Activated CD8-positive, alpha-beta T cell treated with anti-CD3 and anti-CD28 coated beads for 36 hours (primary cell): ENCODE measurements around the gene MGAT5B. TPM values are rescaled to one million over a fixed set of nuclear protein-coding genes. Genes with fewer than 3 reads are reported as not detected.

Experiments
- ATAC-seq: fragments of 200-7000 bp; cut with Tn5 transposase; one replicate; pipeline ENCODE4 v1.10.0; 2021; ENCODE audit warnings: mild to moderate bottlenecking, moderate library complexity
- CTCF ChIA-PET: fragments of 350-600 bp; sonication (Branson Sonifier 250); formaldehyde crosslinking; loops from one replicate; lab custom pipeline; 2021; ENCODE audit warnings: antibody characterized with exemption; lab: Charles Lee
- POLR2A ChIA-PET: fragments of 350-600 bp; sonication (Branson Sonifier 250); formaldehyde crosslinking; loops from one replicate; lab custom pipeline; 2021; ENCODE audit warnings: antibody characterized with exemption; lab: Charles Lee
- DNase-seq: peaks from one replicate; pipeline ENCODE4 v3.0.0-alpha.2; 2020
- H3K27ac Mint-ChIP-seq: one replicate; pipeline ENCODE4 v1.8.0; 2021; ENCODE audit warnings: mild to moderate bottlenecking, mixed read lengths
- H3K27me3 Mint-ChIP-seq: one replicate; pipeline ENCODE4 v1.8.0; 2021; ENCODE audit warnings: mixed read lengths
- H3K36me3 Mint-ChIP-seq: one replicate; pipeline ENCODE4 v1.8.0; 2021; ENCODE audit warnings: low read depth, mixed read lengths
- H3K4me1 Mint-ChIP-seq: one replicate; pipeline ENCODE4 v1.8.0; 2021; ENCODE audit warnings: low read depth, mixed read lengths
- H3K4me3 Mint-ChIP-seq: one replicate; pipeline ENCODE4 v1.8.0; 2021; ENCODE audit warnings: mild to moderate bottlenecking, moderate library complexity, mixed read lengths
- H3K9me3 Mint-ChIP-seq: one replicate; pipeline ENCODE4 v1.8.0; 2021; ENCODE audit warnings: mixed read lengths
- CTCF ChIP-seq: fragments of 200-600 bp; IDR thresholded peaks from one replicate; pipeline ENCODE4 v1.8.0; 2022; ENCODE audit warnings: antibody characterized with exemption, mild to moderate bottlenecking
- intact Hi-C: fragments of 100-400 bp; cut with micrococcal nuclease; formaldehyde crosslinking; loops from one replicate; pipeline ENCODE4 v1.10.0; 2022
- total RNA-seq, 2 experiments: library from RNA; stranded (reverse); gene quantifications; one replicate each; pipeline ENCODE4 v1.2.3, GENCODE V29; 2021

MGAT5B gene
- total RNA-seq, 2 experiments from 2014 or later = not detected

- no peak for ATAC-seq
- CTCF ChIA-PET = no interaction called here
- no peaks in the 10 kb centered on the region for H3K27me3 Mint-ChIP-seq
Measured at GRCh38 chr17:76938009-76938408, 69.8 kb downstream of the MGAT5B start.

GRCh38 chr17:76940295-76940694 lies 72.1 kb downstream of the MGAT5B start:
- POLR2A ChIA-PET = no interaction called here
- Mint-ChIP-seq H3K4me1 (no peaks in the 10 kb centered on the region), H3K4me3 (no peak overlapping the region), H3K36me3 (no peaks in the 10 kb centered on the region), H3K27ac (no peak overlapping the region), H3K27me3 (no peaks in the 10 kb centered on the region), H3K9me3 (no peaks in the 10 kb centered on the region)
- CTCF ChIA-PET = no interaction called here
- intact Hi-C loops = no loop called here
- ATAC-seq = no peak
- TF ChIP-seq CTCF = no peak
- DNase-seq = no peak

More at GRCh38 chr17:76938009-76938408, 69.8 kb downstream of the MGAT5B start:
- intact Hi-C loops = no loop called here
- no peak for DNase-seq
- Mint-ChIP-seq H3K27ac (no peak overlapping the region), H3K4me3 (no peak overlapping the region), H3K9me3 (no peaks in the 10 kb centered on the region), H3K36me3 (no peaks in the 10 kb centered on the region), H3K4me1 (no peaks in the 10 kb centered on the region)
- no peak for TF ChIP-seq CTCF
- POLR2A ChIA-PET = no interaction called here

- Mint-ChIP-seq H3K4me1 (no peaks in the 10 kb centered on the region), H3K36me3 (no peaks in the 10 kb centered on the region), H3K4me3 (no peak overlapping the region), H3K27me3 (no peaks in the 10 kb centered on the region), H3K9me3 (no peaks in the 10 kb centered on the region), H3K27ac (no peak overlapping the region)
- DNase-seq = peak; percentile 48
- intact Hi-C loops = no loop called here
- TF ChIP-seq CTCF = no peak
- CTCF ChIA-PET = interaction anchor here (1.1 kb wide), 1 partner anchor 29 kb away, joined by 3 read pairs; no protein-coding TSS in a partner anchor
- ATAC-seq = no peak
- POLR2A ChIA-PET = no interaction called here
Measured at GRCh38 chr17:76940738-76941350, 72.6 kb downstream of the MGAT5B start.

GRCh38 chr17:76943202-76943601 lies 75.0 kb downstream of the MGAT5B start:
- Mint-ChIP-seq H3K27me3 (no peaks in the 10 kb centered on the region), H3K27ac (no peak overlapping the region), H3K36me3 (no peaks in the 10 kb centered on the region), H3K4me1 (no peaks in the 10 kb centered on the region), H3K9me3 (no peaks in the 10 kb centered on the region), H3K4me3 (no peak overlapping the region)
- ATAC-seq (no peak), DNase-seq (no peak)
- POLR2A ChIA-PET = no interaction called here
- intact Hi-C loops = no loop called here
- TF ChIP-seq CTCF = no peak
- CTCF ChIA-PET = no interaction called here

GRCh38 chr17:76943781-76944213 lies 75.6 kb downstream of the MGAT5B start:
- H3K36me3 Mint-ChIP-seq = no peaks in the 10 kb centered on the region
- ATAC-seq = no peak

More at GRCh38 chr17:76943781-76944213, 75.6 kb downstream of the MGAT5B start:
- intact Hi-C loops = no loop called here
- no peaks in the 10 kb centered on the region for H3K4me1 Mint-ChIP-seq
- H3K9me3 Mint-ChIP-seq = no peaks in the 10 kb centered on the region
- POLR2A ChIA-PET = interaction anchor here (0.7 kb wide), 1 partner anchor 196 kb away, joined by 3 read pairs; no protein-coding TSS in a partner anchor
- DNase-seq = no peak
- no peaks in the 10 kb centered on the region for H3K27me3 Mint-ChIP-seq
- CTCF ChIA-PET = no interaction called here
- no peak overlapping the region for H3K27ac Mint-ChIP-seq
- TF ChIP-seq CTCF = no peak
- H3K4me3 Mint-ChIP-seq = no peak overlapping the region
